ENCODE data around the gene TMC1. TPM values are rescaled to one million over a fixed set of nuclear protein-coding genes. Genes with fewer than 3 reads are reported as not detected.

TMC1 gene
- total RNA-seq, 1 donor from 2014 or later = not detected

DNA sequence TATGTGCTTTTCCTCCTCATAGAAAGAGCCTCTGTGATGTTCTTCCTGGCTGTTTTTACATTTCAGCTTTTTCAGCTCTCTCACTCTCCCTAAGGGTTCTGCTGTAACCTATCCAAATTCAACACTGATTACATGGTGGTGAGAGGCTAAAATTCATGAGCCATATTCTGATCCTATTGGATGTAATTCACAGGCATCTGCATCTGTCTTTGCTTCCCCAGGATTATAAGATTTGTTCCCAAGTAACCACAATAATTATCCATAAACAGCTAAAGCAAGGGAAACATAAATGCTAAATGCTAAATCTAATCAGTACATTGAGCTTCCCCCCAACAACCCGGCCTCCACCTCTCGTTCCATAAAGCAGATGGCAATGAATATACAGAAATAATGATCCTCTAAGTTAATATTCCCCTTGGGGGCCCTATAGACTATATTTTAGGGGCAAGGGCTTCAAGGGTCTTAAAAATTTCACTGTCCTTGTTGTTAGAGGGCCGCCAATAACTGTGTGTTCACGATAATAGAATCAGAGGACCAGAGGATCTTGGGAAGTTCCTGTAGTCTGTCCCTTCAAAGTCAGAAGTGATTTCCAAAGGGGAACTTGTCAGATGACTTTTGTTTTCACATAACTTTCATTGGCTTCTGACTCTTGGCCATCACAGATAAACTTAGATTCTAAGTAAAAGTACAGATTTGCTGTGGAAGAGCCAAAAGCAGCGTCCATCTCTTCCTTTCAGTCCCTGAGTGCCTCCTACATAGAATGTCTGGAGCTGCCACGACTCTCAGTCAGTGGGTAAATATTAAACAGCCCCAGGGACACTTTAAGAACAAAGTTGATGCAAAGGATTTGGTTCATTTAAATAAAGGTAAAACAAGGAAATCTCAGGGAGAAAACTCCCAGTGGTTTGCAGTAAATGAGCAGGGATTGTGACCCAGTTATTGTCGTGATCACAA, 305.9 kb downstream of the TMC1 start:
- H3K36me3 Mint-ChIP-seq (ENCODE audit: low read depth) = no peaks in the 10 kb centered on the region
- TF ChIP-seq, protein P1, sequence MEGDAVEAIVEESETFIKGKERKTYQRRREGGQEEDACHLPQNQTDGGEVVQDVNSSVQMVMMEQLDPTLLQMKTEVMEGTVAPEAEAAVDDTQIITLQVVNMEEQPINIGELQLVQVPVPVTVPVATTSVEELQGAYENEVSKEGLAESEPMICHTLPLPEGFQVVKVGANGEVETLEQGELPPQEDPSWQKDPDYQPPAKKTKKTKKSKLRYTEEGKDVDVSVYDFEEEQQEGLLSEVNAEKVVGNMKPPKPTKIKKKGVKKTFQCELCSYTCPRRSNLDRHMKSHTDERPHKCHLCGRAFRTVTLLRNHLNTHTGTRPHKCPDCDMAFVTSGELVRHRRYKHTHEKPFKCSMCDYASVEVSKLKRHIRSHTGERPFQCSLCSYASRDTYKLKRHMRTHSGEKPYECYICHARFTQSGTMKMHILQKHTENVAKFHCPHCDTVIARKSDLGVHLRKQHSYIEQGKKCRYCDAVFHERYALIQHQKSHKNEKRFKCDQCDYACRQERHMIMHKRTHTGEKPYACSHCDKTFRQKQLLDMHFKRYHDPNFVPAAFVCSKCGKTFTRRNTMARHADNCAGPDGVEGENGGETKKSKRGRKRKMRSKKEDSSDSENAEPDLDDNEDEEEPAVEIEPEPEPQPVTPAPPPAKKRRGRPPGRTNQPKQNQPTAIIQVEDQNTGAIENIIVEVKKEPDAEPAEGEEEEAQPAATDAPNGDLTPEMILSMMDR (IDR thresholded peaks at IDR 0.05) = no peak
- peaks cover 2% of the 10 kb centered on the region for H3K27me3 Mint-ChIP-seq (ENCODE audit: low read depth)
- no peak overlapping the region for H3K27ac Mint-ChIP-seq (ENCODE audit: unreplicated experiment)
- H3K4me3 Mint-ChIP-seq (ENCODE audit: unreplicated experiment) = no peak overlapping the region
- DNase-seq (ENCODE audit: low spot score) = no peak
- H3K9me3 Mint-ChIP-seq (ENCODE audit: low read depth) = no peaks in the 10 kb centered on the region
- H3K4me1 Mint-ChIP-seq (ENCODE audit: low read depth) = peaks cover 23% of the 10 kb centered on the region

GRCh38 chr9:72827950-72828731, 306.7 kb downstream of the TMC1 start:
- Mint-ChIP-seq H3K4me3 (ENCODE audit: unreplicated experiment) (no peak overlapping the region), H3K9me3 (ENCODE audit: low read depth) (no peaks in the 10 kb centered on the region), H3K27me3 (ENCODE audit: low read depth) (peaks cover 2% of the 10 kb centered on the region), H3K27ac (ENCODE audit: unreplicated experiment) (no peak overlapping the region), H3K36me3 (ENCODE audit: low read depth) (no peaks in the 10 kb centered on the region), H3K4me1 (ENCODE audit: low read depth) (peaks cover 19% of the 10 kb centered on the region)
- DNase-seq (ENCODE audit: low spot score) = no peak
- TF ChIP-seq, protein P1 (IDR thresholded peaks at IDR 0.05) = no peak

DNA sequence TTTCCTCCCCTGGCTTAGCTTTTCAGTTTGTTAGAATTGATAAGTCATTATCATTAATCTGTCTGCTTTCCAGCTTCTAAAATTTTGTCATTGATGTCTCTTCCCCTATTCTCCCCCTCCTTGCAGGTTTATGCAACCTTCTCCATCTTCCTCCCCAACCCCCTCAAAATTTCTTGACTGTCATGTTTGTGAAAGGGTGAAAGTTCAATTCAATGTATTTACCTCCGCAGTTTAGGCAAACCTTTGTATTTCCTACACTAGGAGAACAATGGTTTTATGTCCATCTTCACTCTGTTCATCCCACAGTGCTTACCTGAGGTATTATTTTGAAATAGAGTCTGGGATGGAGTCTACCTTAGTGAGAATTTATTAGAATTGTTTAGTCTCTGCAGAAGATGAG, 313.6 kb downstream of the TMC1 start:
- no peak overlapping the region for H3K4me3 Mint-ChIP-seq (ENCODE audit: unreplicated experiment)
- H3K27ac Mint-ChIP-seq (ENCODE audit: unreplicated experiment) = no peak overlapping the region
- H3K9me3 Mint-ChIP-seq (ENCODE audit: low read depth) = no peaks in the 10 kb centered on the region
- H3K27me3 Mint-ChIP-seq (ENCODE audit: low read depth) = peaks cover 2% of the 10 kb centered on the region
- TF ChIP-seq, protein P1 (IDR thresholded peaks at IDR 0.05) = no peak
- no peaks in the 10 kb centered on the region for H3K36me3 Mint-ChIP-seq (ENCODE audit: low read depth)
- H3K4me1 Mint-ChIP-seq (ENCODE audit: low read depth) = peaks cover 7% of the 10 kb centered on the region
- no peak for DNase-seq (ENCODE audit: low spot score)

- TF ChIP-seq, protein P1 (IDR thresholded peaks at IDR 0.05) = no peak
- H3K27ac Mint-ChIP-seq (ENCODE audit: unreplicated experiment) = no peak overlapping the region
- H3K4me3 Mint-ChIP-seq (ENCODE audit: unreplicated experiment) = no peak overlapping the region
- H3K9me3 Mint-ChIP-seq (ENCODE audit: low read depth) = no peaks in the 10 kb centered on the region
- peaks cover 2% of the 10 kb centered on the region for H3K27me3 Mint-ChIP-seq (ENCODE audit: low read depth)
- peaks cover 7% of the 10 kb centered on the region for H3K4me1 Mint-ChIP-seq (ENCODE audit: low read depth)
- DNase-seq (ENCODE audit: low spot score) = no peak
- no peaks in the 10 kb centered on the region for H3K36me3 Mint-ChIP-seq (ENCODE audit: low read depth)
Observed at GRCh38 chr9:72836790-72837189, 315.4 kb downstream of the TMC1 start.

DNA sequence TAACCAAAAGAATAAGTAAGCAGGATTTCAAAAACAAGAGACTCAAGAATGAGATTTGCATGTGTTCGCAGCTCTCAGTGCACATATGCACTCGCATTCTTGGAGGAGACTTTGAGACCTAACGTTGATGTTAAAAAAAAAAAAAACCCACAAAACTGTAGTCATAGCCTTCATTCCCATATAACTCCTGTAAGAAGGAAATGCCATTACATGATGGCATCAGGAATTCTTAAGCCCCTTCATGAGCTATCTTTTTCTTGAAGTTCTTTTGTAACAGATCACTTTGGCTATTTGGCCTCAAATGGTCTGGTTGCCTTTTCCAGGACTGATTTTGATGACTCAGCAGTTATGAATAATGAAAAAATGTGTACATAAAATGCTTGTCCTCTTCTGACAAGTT, 317.7 kb downstream of the TMC1 start:
- TF ChIP-seq, protein P1 (IDR thresholded peaks at IDR 0.05) = no peak
- Mint-ChIP-seq H3K4me1 (ENCODE audit: low read depth) (peaks cover 16% of the 10 kb centered on the region), H3K4me3 (ENCODE audit: unreplicated experiment) (no peak overlapping the region), H3K27me3 (ENCODE audit: low read depth) (peaks cover 2% of the 10 kb centered on the region), H3K9me3 (ENCODE audit: low read depth) (no peaks in the 10 kb centered on the region), H3K27ac (ENCODE audit: unreplicated experiment) (peak overlapping the region; percentile 49), H3K36me3 (ENCODE audit: low read depth) (no peaks in the 10 kb centered on the region)
- DNase-seq (ENCODE audit: low spot score) = no peak

All from chondrocyte (in vitro differentiated cells).